ENCODE data around the gene MAD1L1.

GRCh38 chr7:2251841-2252771 lies 19.4 kb upstream of the MAD1L1 start:
- TF ChIP-seq ZBTB33 (IDR thresholded peaks at IDR 0.05; ENCODE audit: extremely low read depth, insufficient replicate concordance, low read length) (no peak), CTCF (IDR thresholded peaks at IDR 0.05 in 2 of 3, conservative IDR thresholded peaks at IDR 0.05 in 1 of 3; ENCODE audit: borderline replicate concordance in 1 of 3, insufficient read depth in 1 of 3, low read depth in 2 of 3, low read length in 2 of 3) (no peak), EZH2 (IDR thresholded peaks at IDR 0.05) (no peak), SIN3A (IDR thresholded peaks at IDR 0.05; ENCODE audit: low read depth) (no peak)
